Liver (tissue), 9 donors: Measurements from ENCODE around the gene CYB561A3. TPM values are rescaled to one million over a fixed set of nuclear protein-coding genes. Genes with fewer than 3 reads are reported as not detected.

ENCODE experiments used
- DNase-seq: peaks from one replicate; pipeline ENCODE4 v3.0.0-alpha.2; 2017; ENCODE audit warnings: low spot score
- H3K27ac ChIP-seq, 2 donors: one replicate each; pipeline ENCODE4 v1.7.0; 2013; ENCODE audit warnings: inconsistent platforms in 2 of 2, low read length in 2 of 2, control low read depth in 1 of 2, low read depth in 1 of 2, mild to moderate bottlenecking in 1 of 2
- H3K27me3 ChIP-seq, 4 donors: one replicate each; pipeline versions ENCODE4 v1.6.1 to v1.7.0; 2013; ENCODE audit warnings: low read length in 3 of 4, inconsistent platforms in 1 of 4, mild to moderate bottlenecking in 1 of 4, moderate library complexity in 1 of 4; ENCODE audit not compliant: control insufficient read depth in 4 of 4, insufficient read depth in 4 of 4
- H3K36me3 ChIP-seq, 4 donors: one replicate each; pipeline versions ENCODE4 v1.6.1 to v1.7.0; 2013; ENCODE audit warnings: low read length in 3 of 4, mild to moderate bottlenecking in 3 of 4, low read depth in 1 of 4, moderate library complexity in 1 of 4; ENCODE audit not compliant: control insufficient read depth in 4 of 4, insufficient read depth in 3 of 4
- H3K4me1 ChIP-seq, 4 donors: one replicate each; pipeline versions ENCODE4 v1.6.1 to v1.7.0; 2013; ENCODE audit warnings: low read length in 3 of 4, mild to moderate bottlenecking in 3 of 4, moderate library complexity in 1 of 4; ENCODE audit not compliant: control insufficient read depth in 4 of 4, insufficient read depth in 4 of 4
- H3K4me3 ChIP-seq, 3 donors: one replicate each; pipeline versions ENCODE4 v1.6.1 to v1.7.0; 2013; ENCODE audit warnings: low read length in 3 of 3, control low read depth in 1 of 3, low read depth in 1 of 3, mild to moderate bottlenecking in 1 of 3
- H3K9ac ChIP-seq, 2 donors: one replicate each; pipeline ENCODE4 v1.7.0; 2013; ENCODE audit warnings: low read length in 2 of 2, mild to moderate bottlenecking in 2 of 2, moderate library complexity in 2 of 2, control low read depth in 1 of 2, low read depth in 1 of 2
- H3K9me3 ChIP-seq, 4 donors: one replicate each; pipeline versions ENCODE4 v1.6.1 to v1.7.0; 2013; ENCODE audit warnings: low read length in 3 of 4; ENCODE audit not compliant: control insufficient read depth in 4 of 4
- FOXA1 ChIP-seq: IDR thresholded peaks from 2 replicates; pipeline ENCODE4 v1.6.1; 2016; ENCODE audit warnings: antibody characterized with exemption
- HNF4A ChIP-seq, 2 donors: conservative IDR thresholded peaks; 2 replicates each; pipeline ENCODE4 v1.6.1; 2016; ENCODE audit warnings: antibody characterized with exemption in 2 of 2, mild to moderate bottlenecking in 2 of 2
- JUND ChIP-seq, 2 donors: IDR thresholded peaks; 2 replicates each; pipeline ENCODE4 v1.6.1; 2016; ENCODE audit warnings: antibody characterized with exemption in 2 of 2
- NR2F2 ChIP-seq: IDR thresholded peaks from 2 replicates; pipeline ENCODE4 v1.6.1; 2016; ENCODE audit warnings: antibody characterized with exemption
- RAD21 ChIP-seq, 2 donors: IDR thresholded peaks; 2 replicates each; pipeline ENCODE4 v1.6.1; 2016; ENCODE audit warnings: antibody characterized with exemption in 2 of 2, mild to moderate bottlenecking in 2 of 2
- REST ChIP-seq: IDR thresholded peaks from 2 replicates; pipeline ENCODE4 v1.6.1; 2016; ENCODE audit warnings: antibody characterized with exemption, mild to moderate bottlenecking
- RXRA ChIP-seq, 2 donors: IDR thresholded peaks; 2 replicates each; pipeline ENCODE4 v1.6.1; 2017 to 2018; ENCODE audit warnings: antibody characterized with exemption in 2 of 2, mild to moderate bottlenecking in 1 of 2
- SP1 ChIP-seq: IDR thresholded peaks from 2 replicates; pipeline ENCODE4 v1.6.1; 2018; ENCODE audit warnings: antibody characterized with exemption, mild to moderate bottlenecking
- WGBS: extraction: QIAGEN DNeasy Blood & Tissue Kit; methylation state at CpG from one replicate; pipeline ENCODE4 v1.1.7; 2013; 5-methylcytosine and 5-hydroxymethylcytosine counted together
- polyA plus RNA-seq, 2 donors: library from polyadenylated mRNA; stranded (reverse) in 1 of 2; unstranded in 1 of 2; fragments of 200-250 nt in 1 of 2; fragments of >200 nt in 1 of 2; fragmentation: Nextera tagmentation in 1 of 2; extraction: Ambion mirVana in 1 of 2; gene quantifications; one replicate each; pipeline versions ENCODE4 v1.2.1 to v1.2.3, GENCODE V29; 2013 to 2015
- total RNA-seq, 2 donors: library from RNA; depleted of rRNA; stranded (reverse); fragments of >200 nt; gene quantifications; one replicate each; pipeline ENCODE4 v1.2.3, GENCODE V29; 2014
- TF ChIP-seq, protein P1 (sequence below): IDR thresholded peaks from 2 replicates; pipeline ENCODE4 v1.6.1; 2016; ENCODE audit warnings: antibody characterized with exemption
- donor health status: healthy.
- donor health status: healthy.
- donor health status: healthy.
- donor health status: healthy.
- donor health status: healthy.

Gene CYB561A3
- total and polyA plus RNA-seq, 4 donors, result 20.2 to 36.5 (median 28.4) TPM

DNA sequence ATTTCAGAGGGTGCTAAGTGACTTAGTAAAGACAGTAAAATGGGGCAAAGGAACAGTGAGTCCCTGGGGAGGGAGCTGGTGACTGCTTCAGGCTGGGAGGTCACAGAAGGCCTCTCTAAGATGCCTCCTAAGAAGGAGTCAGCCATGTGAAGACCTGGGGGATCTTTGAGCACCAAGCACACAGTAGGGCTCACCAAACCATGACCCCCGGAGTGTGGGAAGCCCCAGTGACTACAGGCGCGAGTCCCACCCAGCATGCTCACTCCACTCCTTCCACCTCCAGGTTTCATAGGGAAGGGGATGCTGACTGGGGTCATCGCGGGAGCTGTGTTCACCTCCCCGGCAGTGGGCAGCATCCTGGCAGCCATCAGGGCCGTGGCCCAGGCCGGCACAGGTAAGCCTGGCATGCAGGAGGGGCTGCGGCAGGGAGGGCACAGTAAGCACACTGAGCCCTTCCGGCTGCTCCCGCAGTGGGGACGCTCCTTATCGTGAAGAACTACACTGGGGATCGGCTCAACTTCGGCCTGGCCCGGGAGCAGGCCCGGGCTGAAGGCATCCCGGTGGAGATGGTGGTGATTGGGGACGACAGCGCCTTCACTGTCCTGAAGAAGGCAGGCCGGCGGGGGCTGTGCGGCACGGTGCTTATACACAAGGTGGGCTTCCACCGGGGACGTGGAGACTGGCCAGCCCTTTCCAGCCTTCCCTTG lies 22.7 kb downstream of the CYB561A3 start (continued):
- TF ChIP-seq HNF4A (conservative IDR thresholded peaks at IDR 0.05) (no peak), SP1 (no peak), RAD21 (IDR thresholded peaks at IDR 0.05) (no peak)

DNA sequence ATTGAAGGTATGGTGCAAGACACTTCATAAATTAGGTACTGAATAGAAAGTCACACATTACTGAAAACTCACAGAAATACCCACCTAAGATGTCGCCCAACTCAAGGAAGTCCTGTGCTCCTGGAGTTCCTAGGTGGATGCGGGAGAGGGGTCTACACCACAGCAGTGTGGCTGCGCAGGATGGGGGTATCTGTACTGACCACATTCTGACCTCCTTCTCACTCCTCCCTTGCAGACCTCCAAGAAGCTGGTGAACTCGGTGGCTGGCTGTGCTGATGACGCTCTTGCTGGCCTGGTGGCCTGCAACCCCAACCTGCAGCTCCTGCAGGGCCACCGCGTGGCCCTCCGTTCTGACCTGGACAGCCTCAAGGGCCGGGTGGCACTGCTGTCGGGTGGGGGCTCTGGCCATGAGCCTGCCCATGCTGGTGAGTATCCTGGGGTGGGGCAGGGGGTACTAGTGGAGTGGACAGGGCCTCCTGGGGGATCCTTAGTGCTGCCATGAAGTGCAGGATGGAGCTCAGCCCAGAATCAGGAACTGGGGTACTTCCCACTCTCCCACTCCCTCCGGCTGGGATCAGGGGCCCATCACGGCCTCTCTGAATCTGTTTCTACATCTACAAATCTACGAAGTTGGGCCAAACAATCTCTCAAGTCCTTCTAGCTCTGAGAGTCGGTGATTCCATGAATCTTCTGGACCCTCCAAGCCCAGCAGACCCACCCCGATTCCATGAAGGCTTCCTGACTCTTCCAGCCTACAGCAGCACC lies 23.8 kb downstream of the CYB561A3 start:
- 95% methylated on average over 15 of the region's 15 CpGs for WGBS

More for the DNA sequence above, 23.8 kb downstream of the CYB561A3 start:
- Histone ChIP-seq H3K9me3 (no peaks in the 10 kb centered on the region), H3K36me3 (peaks cover 3 to 40% (median 26%) of the 10 kb centered on the region in 4 donors), H3K9ac (no peak overlapping the region), H3K27me3 (no peaks in the 10 kb centered on the region), H3K4me3 (no peak overlapping the region), H3K4me1 (peaks cover 3 to 30% (median 23%) of the 10 kb centered on the region in 4 donors), H3K27ac (no peak overlapping the region)
- no peak for DNase-seq
- TF ChIP-seq JUND (IDR thresholded peaks at IDR 0.05) (no peak), FOXA1 (no peak), RXRA (IDR thresholded peaks at IDR 0.05) (no peak), REST (no peak), NR2F2 (no peak)
- TF ChIP-seq, protein P1, sequence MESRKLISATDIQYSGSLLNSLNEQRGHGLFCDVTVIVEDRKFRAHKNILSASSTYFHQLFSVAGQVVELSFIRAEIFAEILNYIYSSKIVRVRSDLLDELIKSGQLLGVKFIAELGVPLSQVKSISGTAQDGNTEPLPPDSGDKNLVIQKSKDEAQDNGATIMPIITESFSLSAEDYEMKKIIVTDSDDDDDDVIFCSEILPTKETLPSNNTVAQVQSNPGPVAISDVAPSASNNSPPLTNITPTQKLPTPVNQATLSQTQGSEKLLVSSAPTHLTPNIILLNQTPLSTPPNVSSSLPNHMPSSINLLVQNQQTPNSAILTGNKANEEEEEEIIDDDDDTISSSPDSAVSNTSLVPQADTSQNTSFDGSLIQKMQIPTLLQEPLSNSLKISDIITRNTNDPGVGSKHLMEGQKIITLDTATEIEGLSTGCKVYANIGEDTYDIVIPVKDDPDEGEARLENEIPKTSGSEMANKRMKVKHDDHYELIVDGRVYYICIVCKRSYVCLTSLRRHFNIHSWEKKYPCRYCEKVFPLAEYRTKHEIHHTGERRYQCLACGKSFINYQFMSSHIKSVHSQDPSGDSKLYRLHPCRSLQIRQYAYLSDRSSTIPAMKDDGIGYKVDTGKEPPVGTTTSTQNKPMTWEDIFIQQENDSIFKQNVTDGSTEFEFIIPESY, result no peak
